ENCODE measurements around the gene AATK. TPM values are rescaled to one million over a fixed set of nuclear protein-coding genes. Genes with fewer than 3 reads are reported as not detected.

The AATK gene
- polyA plus RNA-seq, 1 of the 3 experiments (the other 2 are of a cell fraction) = 0.51 TPM

- TF ChIP-seq RXRA (IDR thresholded peaks at IDR 0.05; ENCODE audit: borderline replicate concordance, low read depth) = no peak
These were observed 22.9 kb downstream of the AATK start (continued) for GRCh38 chr17:81143200-81143527.

DNA sequence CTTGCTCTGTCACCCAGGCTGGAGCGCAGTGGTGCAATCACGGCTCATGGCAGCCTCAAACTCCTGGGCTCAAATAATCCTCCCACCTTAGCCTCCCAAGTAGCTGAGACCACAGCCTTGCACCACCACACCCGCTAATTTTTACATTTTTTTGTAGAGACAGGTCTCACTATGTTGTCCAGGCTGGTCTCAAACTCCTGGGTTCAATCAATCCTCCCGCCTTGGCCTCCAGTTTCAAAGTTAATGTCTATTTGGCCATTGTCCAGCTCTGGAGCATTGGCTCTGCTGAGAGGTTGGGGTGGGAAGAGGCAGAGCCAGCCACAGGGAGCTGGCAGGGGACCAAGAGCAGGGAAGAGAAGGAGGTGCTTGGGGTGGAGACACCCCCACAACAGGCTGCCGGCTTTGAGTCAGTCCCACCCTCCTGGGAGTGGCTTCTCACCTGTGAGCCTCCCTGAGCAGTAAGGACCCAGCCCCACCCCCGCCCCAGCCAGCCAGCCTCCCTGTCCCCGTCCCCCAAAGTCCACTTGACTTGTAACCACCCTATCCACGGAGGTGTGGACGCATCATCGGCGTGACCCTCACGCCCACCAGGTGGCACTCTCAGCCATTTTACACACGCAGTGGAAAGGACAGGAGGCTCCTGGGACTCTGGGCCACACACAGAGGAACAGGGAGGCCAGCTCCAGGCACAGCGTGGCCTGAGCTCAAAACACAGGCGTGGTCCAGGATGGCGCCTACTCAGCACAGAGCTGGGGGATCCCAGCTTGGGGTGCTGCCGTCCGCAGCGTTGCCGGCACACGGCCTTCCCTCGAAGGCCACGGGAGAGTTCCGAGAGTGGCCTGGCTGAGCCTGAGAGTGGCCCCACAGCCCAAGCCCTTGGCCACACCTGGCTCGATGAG lies 23.5 kb downstream of the AATK start:
- no peak overlapping the region for H3K9ac ChIP-seq
- H3K79me2 ChIP-seq (ENCODE audit: insufficient read depth) = no peaks in the 10 kb centered on the region
- ChIA-PET POLR2A (interaction anchor here (1.3 kb wide), 1 partner anchor 11 kb away, joined by 4 read pairs; no protein-coding TSS in a partner anchor), CTCF (interaction anchor here (0.6 to 8.8 kb wide), 53 partner anchors 9 to 459 kb away, joined by 3 to 147 read pairs (median 6); partner anchors contain the start of genes AATK, CEP131, NDUFAF8 and PVALEF)
- peak; percentile 96 for DNase-seq
- peaks cover 12% of the 10 kb centered on the region for H3F3A ChIP-seq (replicated peaks; ENCODE audit: insufficient read depth)
- no peak for TF ChIP-seq RFX5 (IDR thresholded peaks at IDR 0.05; ENCODE audit: low read length)
- no peak for TF ChIP-seq TAF1 (IDR thresholded peaks at IDR 0.05; ENCODE audit: borderline replicate concordance, low read depth, low read length)
- no peak for TF ChIP-seq TCF12 (IDR thresholded peaks at IDR 0.05)
- TF ChIP-seq, protein P1, sequence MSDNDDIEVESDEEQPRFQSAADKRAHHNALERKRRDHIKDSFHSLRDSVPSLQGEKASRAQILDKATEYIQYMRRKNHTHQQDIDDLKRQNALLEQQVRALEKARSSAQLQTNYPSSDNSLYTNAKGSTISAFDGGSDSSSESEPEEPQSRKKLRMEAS (IDR thresholded peaks at IDR 0.05; ENCODE audit: low read depth) = no peak
- TF ChIP-seq, protein P2, sequence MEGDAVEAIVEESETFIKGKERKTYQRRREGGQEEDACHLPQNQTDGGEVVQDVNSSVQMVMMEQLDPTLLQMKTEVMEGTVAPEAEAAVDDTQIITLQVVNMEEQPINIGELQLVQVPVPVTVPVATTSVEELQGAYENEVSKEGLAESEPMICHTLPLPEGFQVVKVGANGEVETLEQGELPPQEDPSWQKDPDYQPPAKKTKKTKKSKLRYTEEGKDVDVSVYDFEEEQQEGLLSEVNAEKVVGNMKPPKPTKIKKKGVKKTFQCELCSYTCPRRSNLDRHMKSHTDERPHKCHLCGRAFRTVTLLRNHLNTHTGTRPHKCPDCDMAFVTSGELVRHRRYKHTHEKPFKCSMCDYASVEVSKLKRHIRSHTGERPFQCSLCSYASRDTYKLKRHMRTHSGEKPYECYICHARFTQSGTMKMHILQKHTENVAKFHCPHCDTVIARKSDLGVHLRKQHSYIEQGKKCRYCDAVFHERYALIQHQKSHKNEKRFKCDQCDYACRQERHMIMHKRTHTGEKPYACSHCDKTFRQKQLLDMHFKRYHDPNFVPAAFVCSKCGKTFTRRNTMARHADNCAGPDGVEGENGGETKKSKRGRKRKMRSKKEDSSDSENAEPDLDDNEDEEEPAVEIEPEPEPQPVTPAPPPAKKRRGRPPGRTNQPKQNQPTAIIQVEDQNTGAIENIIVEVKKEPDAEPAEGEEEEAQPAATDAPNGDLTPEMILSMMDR (IDR thresholded peaks at IDR 0.05) = peak; percentile 74
- peak; percentile 90 for TF ChIP-seq RAD21 (IDR thresholded peaks at IDR 0.05; ENCODE audit: low read length)
- TF ChIP-seq SMC3 (IDR thresholded peaks at IDR 0.05; ENCODE audit: low read depth, low read length) = peak; percentile 95
- no peak overlapping the region; a peak in 1 of 4 replicates for H3K4me3 ChIP-seq (ENCODE audit: low read depth in 2 of 2, low read length in 1 of 2)
- no peaks in the 10 kb centered on the region for H3K27me3 ChIP-seq (ENCODE audit: insufficient read depth)
- peaks cover 0 to 3% of the 10 kb centered on the region in 2 experiments; a peak in 1 of 4 replicates for H3K4me1 ChIP-seq (ENCODE audit: control insufficient read depth in 1 of 2, insufficient read depth in 2 of 2, low read depth in 1 of 2, low read length in 1 of 2)
- H2AFZ ChIP-seq (ENCODE audit: low read depth) = peak overlapping the region; percentile 57; the same call in 1 of the 2 replicates
- H3K4me2 ChIP-seq = 0 out of 2 replicates have a peak overlapping the region, but pooled peaks have one; percentile 16
- H3K9me2 ChIP-seq = no peaks in the 10 kb centered on the region
- 40% methylated on average over 14 of the region's 25 CpGs for WGBS (ENCODE audit: low lambda C conversion rate)
- H3K9me3 ChIP-seq = no peaks in the 10 kb centered on the region
- H3K27ac ChIP-seq (ENCODE audit: low read depth in 2 of 2, low read length in 1 of 2) = no peak overlapping the region
- no peaks in the 10 kb centered on the region for H4K20me1 ChIP-seq (ENCODE audit: insufficient read depth)
- no peaks in the 10 kb centered on the region for H3K36me3 ChIP-seq (replicated peaks in 1 of 2; ENCODE audit: control insufficient read depth in 1 of 2, insufficient read depth in 2 of 2, low read length in 1 of 2)

- no peaks in the 10 kb centered on the region for H3K9me3 ChIP-seq
- no peak overlapping the region for H3K27ac ChIP-seq (ENCODE audit: low read depth in 2 of 2, low read length in 1 of 2)
- H3K4me1 ChIP-seq (ENCODE audit: control insufficient read depth in 1 of 2, insufficient read depth in 2 of 2, low read depth in 1 of 2, low read length in 1 of 2) = peaks cover 0 to 7% of the 10 kb centered on the region in 2 experiments; a peak in 1 of 4 replicates
- POLR2A ChIA-PET = no interaction called here
- H3K9ac ChIP-seq = no peak overlapping the region
- CTCF ChIA-PET = interaction anchor here (1.3 to 8.8 kb wide), 7 partner anchors 23 to 344 kb away, joined by 3 to 147 read pairs (median 15); partner anchors contain the start of genes AATK, CEP131, NDUFAF8 and PVALEF
- H3K4me3 ChIP-seq (ENCODE audit: low read depth in 2 of 2, low read length in 1 of 2) = no peak overlapping the region
- no peaks in the 10 kb centered on the region for H3K27me3 ChIP-seq (ENCODE audit: insufficient read depth)
- no peak for DNase-seq
- WGBS (ENCODE audit: low lambda C conversion rate) = 76% methylated on average over 25 of the region's 37 CpGs
- peaks cover 12% of the 10 kb centered on the region for H3F3A ChIP-seq (replicated peaks; ENCODE audit: insufficient read depth)
- no peaks in the 10 kb centered on the region for H4K20me1 ChIP-seq (ENCODE audit: insufficient read depth)
- no peak overlapping the region for H3K4me2 ChIP-seq
- no peaks in the 10 kb centered on the region for H3K79me2 ChIP-seq (ENCODE audit: insufficient read depth)
- TF ChIP-seq USF2 (IDR thresholded peaks at IDR 0.05; ENCODE audit: borderline replicate concordance, low read depth, low read length) (no peak), YY1 (IDR thresholded peaks at IDR 0.05; ENCODE audit: low read depth) (no peak), FOXM1 (IDR thresholded peaks at IDR 0.05; ENCODE audit: low read depth) (no peak), GABPA (IDR thresholded peaks at IDR 0.05; ENCODE audit: low read depth) (no peak), RCOR1 (IDR thresholded peaks at IDR 0.05; ENCODE audit: low read length) (no peak), MEF2A (IDR thresholded peaks at IDR 0.05; ENCODE audit: borderline replicate concordance, low read depth) (no peak), ELF1 (IDR thresholded peaks at IDR 0.05) (no peak), EP300 (IDR thresholded peaks at IDR 0.05; ENCODE audit: borderline replicate concordance in 1 of 2, low read depth in 1 of 2, low read length in 1 of 2) (no peak), CHD2 (IDR thresholded peaks at IDR 0.05; ENCODE audit: low read length, partially characterized antibody) (no peak), USF1 (IDR thresholded peaks at IDR 0.05; ENCODE audit: borderline replicate concordance, low read depth) (no peak), TAF1 (IDR thresholded peaks at IDR 0.05; ENCODE audit: borderline replicate concordance, low read depth, low read length) (no peak)
- TF ChIP-seq, protein P1 (IDR thresholded peaks at IDR 0.05; ENCODE audit: low read depth) = no peak
- TF ChIP-seq, protein P3, sequence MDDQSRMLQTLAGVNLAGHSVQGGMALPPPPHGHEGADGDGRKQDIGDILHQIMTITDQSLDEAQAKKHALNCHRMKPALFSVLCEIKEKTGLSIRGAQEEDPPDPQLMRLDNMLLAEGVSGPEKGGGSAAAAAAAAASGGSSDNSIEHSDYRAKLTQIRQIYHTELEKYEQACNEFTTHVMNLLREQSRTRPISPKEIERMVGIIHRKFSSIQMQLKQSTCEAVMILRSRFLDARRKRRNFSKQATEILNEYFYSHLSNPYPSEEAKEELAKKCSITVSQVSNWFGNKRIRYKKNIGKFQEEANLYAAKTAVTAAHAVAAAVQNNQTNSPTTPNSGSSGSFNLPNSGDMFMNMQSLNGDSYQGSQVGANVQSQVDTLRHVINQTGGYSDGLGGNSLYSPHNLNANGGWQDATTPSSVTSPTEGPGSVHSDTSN (IDR thresholded peaks at IDR 0.05) = no peak
- H2AFZ ChIP-seq (ENCODE audit: low read depth) = no peak overlapping the region
- no peaks in the 10 kb centered on the region for H3K9me2 ChIP-seq
- no peaks in the 10 kb centered on the region for H3K36me3 ChIP-seq (replicated peaks in 1 of 2; ENCODE audit: control insufficient read depth in 1 of 2, insufficient read depth in 2 of 2, low read length in 1 of 2)
These were observed 25.3 kb downstream of the AATK start for GRCh38 chr17:81140695-81141094.
